Measurements from ENCODE around the gene PLEKHM3. TPM values are rescaled to one million over a fixed set of nuclear protein-coding genes. Genes with fewer than 3 reads are reported as not detected.

Gene PLEKHM3
- total and polyA plus RNA-seq, 2 of the 13 experiments (the other 11 are each of a cell fraction or from before 2014, with no cell fraction given): 4.5 to 4.7 TPM

- TF ChIP-seq, protein P1, sequence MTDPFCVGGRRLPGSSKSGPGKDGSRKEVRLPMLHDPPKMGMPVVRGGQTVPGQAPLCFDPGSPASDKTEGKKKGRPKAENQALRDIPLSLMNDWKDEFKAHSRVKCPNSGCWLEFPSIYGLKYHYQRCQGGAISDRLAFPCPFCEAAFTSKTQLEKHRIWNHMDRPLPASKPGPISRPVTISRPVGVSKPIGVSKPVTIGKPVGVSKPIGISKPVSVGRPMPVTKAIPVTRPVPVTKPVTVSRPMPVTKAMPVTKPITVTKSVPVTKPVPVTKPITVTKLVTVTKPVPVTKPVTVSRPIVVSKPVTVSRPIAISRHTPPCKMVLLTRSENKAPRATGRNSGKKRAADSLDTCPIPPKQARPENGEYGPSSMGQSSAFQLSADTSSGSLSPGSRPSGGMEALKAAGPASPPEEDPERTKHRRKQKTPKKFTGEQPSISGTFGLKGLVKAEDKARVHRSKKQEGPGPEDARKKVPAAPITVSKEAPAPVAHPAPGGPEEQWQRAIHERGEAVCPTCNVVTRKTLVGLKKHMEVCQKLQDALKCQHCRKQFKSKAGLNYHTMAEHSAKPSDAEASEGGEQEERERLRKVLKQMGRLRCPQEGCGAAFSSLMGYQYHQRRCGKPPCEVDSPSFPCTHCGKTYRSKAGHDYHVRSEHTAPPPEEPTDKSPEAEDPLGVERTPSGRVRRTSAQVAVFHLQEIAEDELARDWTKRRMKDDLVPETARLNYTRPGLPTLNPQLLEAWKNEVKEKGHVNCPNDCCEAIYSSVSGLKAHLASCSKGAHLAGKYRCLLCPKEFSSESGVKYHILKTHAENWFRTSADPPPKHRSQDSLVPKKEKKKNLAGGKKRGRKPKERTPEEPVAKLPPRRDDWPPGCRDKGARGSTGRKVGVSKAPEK (CRISPR knock-in tag; IDR thresholded peaks at IDR 0.05; ENCODE audit: borderline replicate concordance): no peak; the same call in none of the 2 replicates
- 0 out of 2 replicates have a peak, but pooled peaks have one; percentile 2 for TF ChIP-seq ZNF124 (CRISPR knock-in tag; IDR thresholded peaks at IDR 0.05)
- no peak for TF ChIP-seq ZNF3 (CRISPR knock-in tag; IDR thresholded peaks at IDR 0.05)
- peak; percentile 96 for TF ChIP-seq GATAD2A (CRISPR knock-in tag; IDR thresholded peaks at IDR 0.05)
- no peak for TF ChIP-seq E2F2 (CRISPR knock-in tag; IDR thresholded peaks at IDR 0.05; ENCODE audit: borderline replicate concordance)
- TF ChIP-seq, protein P2, sequence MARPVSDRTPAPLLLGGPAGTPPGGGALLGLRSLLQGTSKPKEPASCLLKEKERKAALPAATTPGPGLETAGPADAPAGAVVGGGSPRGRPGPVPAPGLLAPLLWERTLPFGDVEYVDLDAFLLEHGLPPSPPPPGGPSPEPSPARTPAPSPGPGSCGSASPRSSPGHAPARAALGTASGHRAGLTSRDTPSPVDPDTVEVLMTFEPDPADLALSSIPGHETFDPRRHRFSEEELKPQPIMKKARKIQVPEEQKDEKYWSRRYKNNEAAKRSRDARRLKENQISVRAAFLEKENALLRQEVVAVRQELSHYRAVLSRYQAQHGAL (CRISPR knock-in tag; IDR thresholded peaks at IDR 0.05; ENCODE audit: not compliant biosample characterization): peak; percentile 63
- peak; percentile 75 for TF ChIP-seq SP5 (CRISPR knock-in tag; IDR thresholded peaks at IDR 0.05; ENCODE audit: borderline replicate concordance, low read depth)
- no peak for TF ChIP-seq ZNF660 (CRISPR knock-in tag; IDR thresholded peaks at IDR 0.05; ENCODE audit: borderline replicate concordance, low read depth)
- no peak for TF ChIP-seq SNRNP70 (IDR thresholded peaks at IDR 0.05; ENCODE audit: low read depth, low read length)
- peak; percentile 84 for TF ChIP-seq SAP130 (CRISPR knock-in tag; IDR thresholded peaks at IDR 0.05; ENCODE audit: low read depth)
- TF ChIP-seq U2AF2 (IDR thresholded peaks at IDR 0.05; ENCODE audit: low read depth, low read length): no peak
- TF ChIP-seq IKZF5 (CRISPR knock-in tag; IDR thresholded peaks at IDR 0.05): no peak
- no peak for TF ChIP-seq ZBTB40 (IDR thresholded peaks at IDR 0.05)
- 0 out of 2 replicates have a peak, but pooled peaks have one; percentile 9 for TF ChIP-seq ZBTB40 (CRISPR knock-in tag; IDR thresholded peaks at IDR 0.05)
Observed at GRCh38 chr2:207847098-207847806, 178.1 kb downstream of the PLEKHM3 start (continued).

Measured in HepG2 (cell line).